ENCODE data around the gene SLC44A2.

The SLC44A2 gene

DNA sequence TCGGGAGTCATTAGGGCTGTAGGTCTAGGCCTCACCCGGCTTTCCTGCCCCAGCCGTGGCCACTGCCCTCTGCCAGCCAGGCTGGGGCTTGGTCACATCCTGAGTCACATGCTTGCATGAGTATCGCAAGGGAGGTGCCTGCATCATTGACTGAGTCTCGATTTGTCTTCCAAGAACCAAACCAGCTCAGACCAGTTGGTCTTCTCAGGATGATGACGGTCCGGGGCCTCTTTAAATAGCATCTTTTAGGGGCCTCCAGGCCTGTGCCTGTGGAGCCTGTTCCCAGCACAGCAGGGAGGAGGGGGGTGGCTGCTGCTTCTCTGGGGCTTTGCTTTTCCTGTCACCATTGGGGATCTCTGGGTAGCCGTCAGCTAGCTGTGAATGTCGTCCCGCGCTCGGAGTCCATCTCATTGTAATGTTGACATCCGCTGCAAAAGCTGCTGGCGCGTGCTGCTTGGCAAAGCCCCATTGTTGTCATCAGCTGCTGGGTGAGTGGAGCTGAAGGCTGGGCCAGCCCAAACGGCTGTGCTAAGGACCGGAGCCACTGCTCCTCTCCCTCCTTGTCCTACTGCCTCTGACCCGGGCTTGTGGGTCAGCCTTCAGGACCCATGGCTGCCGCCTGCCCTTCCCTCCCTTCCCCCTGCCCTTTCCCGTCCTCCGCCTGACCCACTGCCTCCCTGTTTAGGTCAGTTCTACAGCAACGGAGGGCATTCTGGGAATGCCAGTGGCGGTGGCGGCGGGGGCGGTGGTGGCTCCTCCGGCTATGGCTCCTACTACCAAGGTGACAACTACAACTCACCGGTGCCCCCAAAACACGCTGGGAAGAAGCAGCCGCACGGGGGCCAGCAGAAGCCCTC, 61.5 kb downstream of the SLC44A2 start:
- Mint-ChIP-seq H3K4me1 (ENCODE audit: low read depth) (no peaks in the 10 kb centered on the region), H3K27me3 (no peaks in the 10 kb centered on the region), H3K4me3 (no peak overlapping the region), H3K27ac (no peak overlapping the region), H3K9me3 (no peaks in the 10 kb centered on the region), H3K36me3 (ENCODE audit: low read depth) (peaks cover 100% of the 10 kb centered on the region)
- intact Hi-C loops (cut with micrococcal nuclease): no loop called here

DNA sequence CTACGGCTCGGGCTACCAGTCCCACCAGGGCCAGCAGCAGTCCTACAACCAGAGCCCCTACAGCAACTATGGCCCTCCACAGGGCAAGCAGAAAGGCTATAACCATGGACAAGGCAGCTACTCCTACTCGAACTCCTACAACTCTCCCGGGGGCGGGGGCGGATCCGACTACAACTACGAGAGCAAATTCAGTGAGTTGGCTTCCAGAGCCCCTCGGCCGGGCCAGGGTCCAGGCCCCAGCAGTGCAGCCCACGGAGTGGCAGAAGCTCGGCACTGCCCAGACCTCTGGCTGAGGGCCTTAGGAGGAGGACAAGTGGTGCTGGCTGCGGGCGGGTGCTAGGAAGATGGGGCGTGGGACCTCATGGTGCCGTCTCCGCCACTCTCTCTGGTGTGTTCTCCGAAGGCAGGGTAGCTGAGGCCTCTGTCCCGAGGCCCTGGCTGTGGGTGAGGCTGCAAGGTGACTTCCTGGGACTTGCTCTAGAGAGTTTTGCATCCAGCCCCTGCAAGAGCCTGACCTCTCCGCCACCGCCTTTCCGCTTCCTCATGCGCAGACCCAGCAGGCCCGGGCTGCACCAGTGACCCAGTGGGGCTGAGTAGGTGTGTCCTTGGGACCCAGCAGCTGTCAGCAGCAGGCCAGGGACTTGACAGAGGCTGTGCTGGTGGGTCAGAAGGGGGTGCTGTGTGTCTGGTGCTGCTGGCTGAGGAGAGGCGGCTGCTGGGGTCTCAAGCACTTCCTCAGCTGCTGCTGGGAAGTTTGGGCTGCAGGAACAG, 62.4 kb downstream of the SLC44A2 start:
- H3K4me3 Mint-ChIP-seq: no peak overlapping the region
- no peaks in the 10 kb centered on the region for H3K4me1 Mint-ChIP-seq (ENCODE audit: low read depth)
- peaks cover 100% of the 10 kb centered on the region for H3K36me3 Mint-ChIP-seq (ENCODE audit: low read depth)
- H3K27me3 Mint-ChIP-seq: no peaks in the 10 kb centered on the region
- H3K9me3 Mint-ChIP-seq: no peaks in the 10 kb centered on the region
- H3K27ac Mint-ChIP-seq: no peak overlapping the region
- intact Hi-C loops (cut with micrococcal nuclease): no loop called here

DNA sequence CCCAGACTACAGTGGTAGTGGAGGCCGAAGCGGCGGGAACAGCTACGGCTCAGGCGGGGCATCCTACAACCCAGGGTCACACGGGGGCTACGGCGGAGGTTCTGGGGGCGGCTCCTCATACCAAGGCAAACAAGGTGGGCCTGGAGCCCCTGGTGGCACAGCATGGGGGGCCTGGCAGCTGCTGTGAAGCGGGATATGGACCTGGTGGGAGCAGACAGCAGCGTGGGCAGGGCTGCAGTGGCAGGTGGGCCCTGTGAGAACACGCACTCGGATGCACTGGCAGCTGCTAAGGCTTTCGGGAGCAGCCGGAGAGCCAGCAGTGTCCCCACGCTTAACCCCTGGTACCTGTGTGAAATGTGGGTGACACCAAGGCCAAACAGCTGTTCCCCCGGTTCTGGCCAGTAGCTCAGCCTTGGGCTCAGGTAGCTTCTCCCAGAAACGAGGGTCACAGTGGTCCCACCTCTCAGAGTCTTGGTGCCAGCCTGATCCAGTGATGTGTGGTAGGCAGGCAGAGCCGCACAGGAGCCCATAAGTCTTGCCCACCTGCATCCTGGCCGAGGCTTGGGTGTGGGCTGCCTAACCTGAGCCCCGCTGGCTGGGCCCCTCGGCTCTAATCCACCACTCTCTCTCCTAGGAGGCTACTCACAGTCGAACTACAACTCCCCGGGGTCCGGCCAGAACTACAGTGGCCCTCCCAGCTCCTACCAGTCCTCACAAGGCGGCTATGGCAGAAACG, 63.4 kb downstream of the SLC44A2 start:
- Mint-ChIP-seq H3K9me3 (no peaks in the 10 kb centered on the region), H3K4me1 (ENCODE audit: low read depth) (no peaks in the 10 kb centered on the region), H3K4me3 (no peak overlapping the region), H3K36me3 (ENCODE audit: low read depth) (peaks cover 90% of the 10 kb centered on the region), H3K27ac (no peak overlapping the region), H3K27me3 (no peaks in the 10 kb centered on the region)
- intact Hi-C loops (cut with micrococcal nuclease): no loop called here

DNA sequence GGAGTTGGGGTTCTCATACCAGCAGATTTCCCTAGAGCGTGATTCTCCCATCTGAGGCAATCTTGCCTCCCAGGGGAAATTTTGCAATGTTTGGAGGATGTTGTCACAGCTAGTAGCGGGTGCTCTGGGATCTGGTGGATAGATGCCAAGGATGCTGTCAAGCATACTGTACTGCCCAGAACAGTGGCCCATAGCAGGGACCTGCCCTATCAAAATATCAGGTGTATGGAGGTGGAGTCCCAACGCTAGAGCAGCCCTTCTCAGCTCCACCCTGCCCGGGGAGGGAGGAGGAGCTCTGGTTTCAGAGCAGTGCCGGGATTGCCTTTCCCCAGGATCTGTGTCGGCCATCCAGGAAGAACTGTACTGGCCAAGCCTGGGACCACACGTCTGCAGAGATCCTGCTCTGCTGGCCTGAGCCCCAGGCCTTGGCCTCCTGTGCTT, 65.0 kb downstream of the SLC44A2 start:
- H3K9me3 Mint-ChIP-seq: no peaks in the 10 kb centered on the region
- peaks cover 9% of the 10 kb centered on the region for H3K4me1 Mint-ChIP-seq (ENCODE audit: low read depth)
- H3K4me3 Mint-ChIP-seq: no peak overlapping the region
- intact Hi-C loops (cut with micrococcal nuclease): loop anchor here (10.0 kb wide), 1 partner anchor 186 kb away; the partner anchor contains the start of gene KEAP1
- no peaks in the 10 kb centered on the region for H3K27me3 Mint-ChIP-seq
- H3K36me3 Mint-ChIP-seq (ENCODE audit: low read depth): peaks cover 74% of the 10 kb centered on the region
- no peak overlapping the region for H3K27ac Mint-ChIP-seq

DNA sequence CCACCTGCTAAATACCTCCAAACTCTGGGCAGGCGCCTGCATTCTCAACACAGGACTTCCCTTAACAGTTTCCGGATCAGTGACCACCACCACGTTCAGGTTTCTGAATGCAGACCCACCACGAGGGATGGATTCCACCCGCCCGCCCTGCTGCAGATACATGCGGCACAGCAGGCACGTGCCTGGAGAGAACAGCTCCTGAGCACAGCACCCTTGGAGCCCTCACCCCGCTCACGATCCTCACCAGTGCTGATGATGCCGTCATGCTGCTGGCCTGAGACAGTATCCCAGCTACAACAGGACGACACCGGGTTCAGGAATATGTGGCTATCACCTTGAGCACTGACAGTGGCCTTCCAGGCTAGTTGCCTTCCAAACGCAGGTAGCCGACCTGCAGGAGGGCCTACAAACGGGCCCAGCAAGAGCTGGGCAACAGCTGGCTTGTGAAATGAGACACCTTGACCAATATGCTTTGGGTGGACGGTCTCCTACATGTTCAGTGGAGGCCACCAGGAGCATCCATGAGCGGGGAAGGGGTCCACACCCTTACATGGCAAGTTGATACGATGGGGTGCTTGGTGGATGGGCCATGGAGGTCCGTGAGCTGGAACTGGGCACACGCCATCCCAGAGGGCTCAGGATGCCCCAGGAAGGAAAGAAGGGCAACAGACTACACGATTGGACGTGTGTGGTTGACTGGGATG, 66.0 kb downstream of the SLC44A2 start:
- H3K4me1 Mint-ChIP-seq (ENCODE audit: low read depth): peaks cover 19% of the 10 kb centered on the region
- peaks cover 64% of the 10 kb centered on the region for H3K36me3 Mint-ChIP-seq (ENCODE audit: low read depth)
- no peak overlapping the region for H3K4me3 Mint-ChIP-seq
- no peaks in the 10 kb centered on the region for H3K9me3 Mint-ChIP-seq
- peaks cover 4% of the 10 kb centered on the region for H3K27me3 Mint-ChIP-seq
- intact Hi-C loops (cut with micrococcal nuclease): loop anchor here (10.0 kb wide), 1 partner anchor 187 kb away; the partner anchor contains the start of gene KEAP1
- H3K27ac Mint-ChIP-seq: no peak overlapping the region

DNA sequence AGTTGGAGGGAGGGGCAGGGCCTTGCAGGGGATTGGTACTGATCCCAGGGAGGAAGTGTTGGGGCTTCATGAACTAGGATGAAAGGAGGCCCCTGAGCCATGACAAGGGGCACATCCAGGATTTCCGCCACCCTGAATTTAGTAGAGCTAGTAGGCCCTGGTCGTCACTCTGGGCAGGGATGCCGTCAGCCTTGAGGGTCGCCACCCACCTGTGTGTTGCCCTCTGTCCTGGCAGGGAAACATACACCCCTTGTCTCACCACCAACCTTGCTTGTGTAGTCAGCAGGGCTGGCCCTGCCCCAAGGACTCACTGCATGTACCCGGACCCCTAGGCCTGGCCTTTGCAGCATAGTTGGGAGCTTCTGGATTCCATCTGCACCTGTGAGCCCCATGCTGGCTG, 66.5 kb downstream of the SLC44A2 start:
- Mint-ChIP-seq H3K4me1 (ENCODE audit: low read depth) (peaks cover 19% of the 10 kb centered on the region), H3K27ac (no peak overlapping the region), H3K4me3 (no peak overlapping the region), H3K36me3 (ENCODE audit: low read depth) (peaks cover 59% of the 10 kb centered on the region), H3K27me3 (peaks cover 7% of the 10 kb centered on the region), H3K9me3 (no peaks in the 10 kb centered on the region)
- intact Hi-C loops (cut with micrococcal nuclease): loop anchor here (10.0 kb wide), 1 partner anchor 187 kb away; the partner anchor contains the start of gene KEAP1

DNA sequence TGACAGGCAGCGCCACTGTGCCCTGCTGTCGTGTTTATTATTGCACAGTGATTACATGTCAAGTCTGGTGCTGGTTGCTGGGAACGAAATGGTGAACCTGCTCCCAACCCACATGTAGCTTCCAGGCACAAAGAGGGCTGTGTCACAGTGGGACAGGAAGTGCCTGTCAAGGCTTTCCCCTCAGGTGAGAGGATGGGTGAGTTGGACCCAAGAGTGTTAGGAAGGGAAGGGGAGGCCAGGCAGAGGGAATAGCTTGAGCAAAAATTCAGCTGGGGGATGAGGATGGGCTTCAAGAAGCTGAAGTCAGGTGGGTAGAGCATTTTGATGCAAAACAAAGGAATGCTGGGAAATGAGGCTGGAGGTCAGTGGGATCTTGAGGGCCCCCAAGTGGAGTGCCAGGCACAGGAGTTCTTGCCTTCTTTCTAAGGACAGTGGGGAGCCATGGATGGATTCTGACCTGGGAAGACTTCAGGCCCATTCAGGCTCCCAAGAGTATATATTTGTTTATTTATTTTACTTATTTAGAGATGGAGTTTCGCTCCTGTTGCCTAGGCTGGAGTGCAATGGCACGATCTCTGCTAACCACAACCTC, 67.4 kb downstream of the SLC44A2 start:
- H3K36me3 Mint-ChIP-seq (ENCODE audit: low read depth): peaks cover 50% of the 10 kb centered on the region
- peaks cover 19% of the 10 kb centered on the region for H3K4me1 Mint-ChIP-seq (ENCODE audit: low read depth)
- no peaks in the 10 kb centered on the region for H3K9me3 Mint-ChIP-seq
- intact Hi-C loops (cut with micrococcal nuclease): loop anchor here (10.0 kb wide), 1 partner anchor 188 kb away; the partner anchor contains the start of gene KEAP1
- H3K27ac Mint-ChIP-seq: no peak overlapping the region
- no peak overlapping the region for H3K4me3 Mint-ChIP-seq
- peaks cover 15% of the 10 kb centered on the region for H3K27me3 Mint-ChIP-seq

Data from dendritic cell treated with granulocyte-macrophage colony-stimulating factor and Interleukin-4, amounts not matched to agents 40 ng/mL and 50 ng/mL, for 4 days (primary cell).